ENCODE results near the gene SNAI1.

The SNAI1 gene

GRCh38 chr20:50038169-50038568 is 55.4 kb downstream of the SNAI1 start:
- DNase-seq: no peak

Data from NCI-H2171 (cell line).